GM21515 (cell line): ENCODE data around the gene SPDYE16.
"Not testable (repeated sequence)": the region's sequence is repeated elsewhere in the genome, so short reads cannot be mapped to it uniquely, and the experiment has no call there.

ENCODE experiments used
- ATAC-seq: cut with Tn5 transposase; IDR thresholded peaks from one replicate; pipeline ENCODE4 v1.9.1; 2021; ENCODE audit not compliant: unreplicated experiment

The SPDYE16 gene, protein sequence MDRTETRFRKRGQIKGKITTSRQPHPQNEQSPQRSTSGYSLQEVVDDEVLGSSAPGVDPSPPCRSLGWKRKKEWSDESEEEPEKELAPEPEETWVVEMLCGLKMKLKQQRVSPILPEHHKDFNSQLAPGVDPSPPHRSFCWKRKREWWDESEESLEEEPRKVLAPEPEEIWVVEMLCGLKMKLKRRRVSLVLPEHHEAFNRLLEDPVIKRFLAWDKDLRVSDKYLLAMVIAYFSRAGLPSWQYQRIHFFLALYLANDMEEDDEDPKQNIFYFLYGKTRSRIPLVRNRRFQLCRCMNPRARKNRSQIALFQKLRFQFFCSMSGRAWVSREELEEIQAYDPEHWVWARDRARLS

DNA sequence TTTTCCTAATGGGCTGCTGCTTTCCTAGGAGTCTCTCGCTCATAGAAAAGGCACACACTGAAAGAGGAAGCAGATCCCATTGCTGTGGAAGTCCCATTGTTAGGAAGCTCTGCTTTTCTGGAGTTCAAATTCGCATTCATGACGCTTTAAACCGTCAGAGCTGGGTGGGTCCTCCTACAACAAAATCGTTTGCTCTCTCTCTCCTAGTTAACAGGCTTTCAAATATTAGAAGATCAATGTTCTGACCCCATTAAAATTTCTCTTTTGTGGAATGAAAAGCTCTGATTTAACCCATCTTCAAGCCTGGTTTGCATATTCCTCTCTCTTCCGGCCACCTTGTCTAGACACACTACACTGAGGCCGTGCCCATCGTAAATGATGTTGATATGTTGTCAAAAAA lies at the start of gene SPDYE16:
SPDYE16 (minus strand) TSS at position 101 of the 400 bp plus-strand sequence. CDS start 1,838 bp downstream, outside the sequence.
- not testable (repeated sequence) for ATAC-seq

DNA sequence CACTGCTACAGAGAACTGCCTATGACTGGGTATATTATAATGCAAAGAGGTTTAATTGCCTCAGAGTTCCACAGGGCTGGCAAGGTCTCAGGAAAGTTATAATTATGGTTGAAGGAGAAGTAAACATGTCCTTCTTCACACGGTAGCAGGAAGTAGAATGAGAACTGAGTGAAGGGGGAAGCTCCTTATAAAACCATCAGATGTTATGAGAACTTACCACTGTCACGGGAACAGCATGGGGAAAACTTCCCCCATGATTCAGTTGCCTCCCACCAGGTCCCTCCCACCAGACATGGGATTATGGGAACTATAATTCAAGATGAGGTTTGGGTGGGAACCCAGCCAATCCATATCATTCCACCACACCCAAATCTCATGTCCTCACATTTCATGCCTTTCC lies 49.6 kb upstream of the SPDYE16 start:
- ATAC-seq: not testable (repeated sequence)

DNA sequence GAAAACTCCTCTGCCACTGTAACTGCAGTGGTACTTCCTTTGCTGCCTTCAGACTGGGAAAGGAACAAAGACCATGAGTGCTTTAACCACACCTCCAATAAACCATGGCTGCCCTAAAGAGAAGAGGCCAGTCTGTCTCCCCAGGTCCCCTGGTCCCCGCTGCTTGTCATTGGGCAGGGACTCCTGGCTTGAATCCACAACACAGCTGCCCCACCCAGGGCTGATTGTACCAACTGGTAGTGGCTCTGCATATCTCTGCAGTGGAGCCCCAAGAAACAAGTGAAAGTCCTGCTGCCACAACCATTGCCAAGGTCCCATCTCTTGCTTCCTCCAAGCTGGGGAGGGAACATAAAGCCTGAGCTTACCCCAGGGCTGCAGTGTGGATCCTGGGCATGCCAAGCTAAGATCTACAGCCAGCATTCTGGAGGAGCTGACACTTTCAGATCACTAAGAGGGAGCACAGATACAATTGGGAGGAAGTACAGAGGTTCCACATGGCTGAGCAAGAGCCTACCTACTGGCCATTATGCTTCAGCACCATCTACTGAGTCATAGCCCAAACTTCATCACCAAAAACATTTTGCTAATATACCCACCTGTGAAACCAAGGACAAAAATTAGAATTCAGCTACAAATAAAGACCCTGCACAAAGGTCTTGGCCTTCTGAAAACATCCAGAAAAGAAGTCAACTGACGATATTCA lies 48.7 kb upstream of the SPDYE16 start:
- peak; percentile 64 for ATAC-seq

DNA sequence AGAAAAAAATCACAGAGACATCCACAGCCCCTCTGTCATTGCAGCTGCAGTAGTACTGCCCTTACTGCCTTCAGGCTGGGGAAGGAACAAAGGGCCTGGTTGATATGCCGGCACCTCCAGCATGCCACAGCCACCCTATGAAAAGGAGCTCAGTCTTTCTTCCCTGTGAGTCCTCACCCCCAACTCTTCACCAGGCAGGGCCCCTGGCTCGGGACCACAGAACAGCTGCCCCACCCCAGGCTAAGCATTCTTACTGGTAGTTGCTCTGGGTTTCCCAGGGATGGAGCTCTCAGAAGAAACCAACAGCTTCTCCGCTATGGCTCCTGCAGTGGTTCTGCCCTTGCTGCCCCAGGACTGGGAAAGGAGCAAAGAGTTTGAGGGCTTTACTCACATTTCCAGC lies 47.9 kb upstream of the SPDYE16 start:
- not testable (repeated sequence) for ATAC-seq

DNA sequence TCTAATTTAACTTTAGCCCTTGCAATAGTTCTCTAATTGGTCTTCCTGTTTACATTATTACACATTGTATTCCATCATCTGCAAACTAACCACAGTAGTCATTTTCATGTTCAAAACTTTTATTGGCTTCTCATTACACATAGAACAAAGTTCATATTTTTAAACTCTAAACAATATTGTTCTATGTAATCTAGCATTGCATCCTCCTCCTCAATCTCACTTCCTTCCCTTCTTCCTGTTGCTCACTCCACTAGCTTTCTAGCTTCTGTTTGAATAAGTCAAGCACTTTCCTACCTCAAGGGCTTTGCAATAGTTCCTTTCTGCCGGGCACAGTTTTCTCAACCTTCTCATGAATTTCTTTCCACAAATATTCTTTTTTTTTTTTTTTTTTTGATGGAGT lies 45.5 kb upstream of the SPDYE16 start:
- not testable (repeated sequence) for ATAC-seq

DNA sequence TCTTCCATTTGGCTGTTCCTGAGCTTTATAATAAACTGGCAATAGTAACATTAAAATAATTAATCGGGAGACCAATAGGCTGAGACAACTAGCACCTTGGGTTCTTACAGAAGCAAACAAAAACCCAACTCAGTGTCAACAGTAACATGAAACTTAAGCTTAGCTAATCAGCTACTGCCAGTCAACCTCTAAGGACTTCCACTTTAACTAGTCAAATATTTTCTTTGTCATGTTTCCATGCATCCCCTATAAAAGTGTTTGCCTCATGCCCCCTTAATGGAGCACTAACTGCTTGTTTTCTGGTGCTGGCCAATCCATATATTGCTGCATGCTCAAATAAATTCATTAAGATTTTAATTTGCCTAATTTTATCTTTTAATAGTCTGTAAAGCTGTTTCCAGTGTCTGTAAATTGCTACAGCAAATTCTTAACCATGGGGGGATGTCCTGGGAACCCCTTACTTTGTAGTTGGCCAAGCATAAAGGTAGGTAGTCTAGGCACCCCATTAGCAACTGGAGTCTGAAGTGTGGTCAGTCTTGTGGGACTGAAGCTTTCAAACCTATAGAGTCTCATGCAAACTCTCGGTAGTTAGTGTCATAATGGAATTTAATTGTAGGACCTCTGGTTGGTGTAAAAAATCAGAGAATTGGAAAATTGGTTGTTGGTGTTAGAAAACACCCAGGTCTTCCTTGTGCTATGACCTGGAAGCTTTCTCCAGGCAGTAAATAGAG lies 43.7 kb upstream of the SPDYE16 start:
- not testable (repeated sequence) for ATAC-seq

DNA sequence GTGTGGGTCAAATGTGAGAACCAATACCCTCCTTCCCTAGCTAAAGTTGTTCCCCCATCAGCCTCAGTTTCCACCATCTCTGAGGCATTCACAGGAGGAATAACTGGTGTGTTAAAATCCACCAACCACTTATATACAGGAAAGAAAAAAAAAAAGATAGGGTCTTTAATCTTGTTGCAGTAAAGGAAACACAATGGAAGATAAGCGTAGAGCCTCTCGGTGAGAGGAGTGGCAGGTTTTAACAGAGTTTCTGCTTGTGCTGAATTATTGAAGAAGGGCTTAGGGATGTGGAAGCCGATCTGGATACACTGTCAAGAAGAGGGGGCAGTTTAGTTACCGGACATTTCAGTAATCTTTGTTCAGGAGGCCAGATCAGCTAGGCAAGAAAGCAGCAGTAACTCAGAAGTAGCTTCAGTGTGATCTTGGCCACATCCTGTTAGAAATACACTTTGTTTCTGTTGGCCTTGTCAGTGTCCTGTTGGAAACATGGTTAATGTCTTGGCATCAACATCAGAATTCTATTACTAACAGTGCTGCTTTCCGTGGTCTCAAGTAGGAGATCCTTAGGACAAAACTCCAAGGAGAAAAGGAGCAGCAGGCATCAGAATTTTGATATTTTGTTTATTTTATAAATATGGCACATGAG lies 40.7 kb upstream of the SPDYE16 start:
- not testable (repeated sequence) for ATAC-seq

DNA sequence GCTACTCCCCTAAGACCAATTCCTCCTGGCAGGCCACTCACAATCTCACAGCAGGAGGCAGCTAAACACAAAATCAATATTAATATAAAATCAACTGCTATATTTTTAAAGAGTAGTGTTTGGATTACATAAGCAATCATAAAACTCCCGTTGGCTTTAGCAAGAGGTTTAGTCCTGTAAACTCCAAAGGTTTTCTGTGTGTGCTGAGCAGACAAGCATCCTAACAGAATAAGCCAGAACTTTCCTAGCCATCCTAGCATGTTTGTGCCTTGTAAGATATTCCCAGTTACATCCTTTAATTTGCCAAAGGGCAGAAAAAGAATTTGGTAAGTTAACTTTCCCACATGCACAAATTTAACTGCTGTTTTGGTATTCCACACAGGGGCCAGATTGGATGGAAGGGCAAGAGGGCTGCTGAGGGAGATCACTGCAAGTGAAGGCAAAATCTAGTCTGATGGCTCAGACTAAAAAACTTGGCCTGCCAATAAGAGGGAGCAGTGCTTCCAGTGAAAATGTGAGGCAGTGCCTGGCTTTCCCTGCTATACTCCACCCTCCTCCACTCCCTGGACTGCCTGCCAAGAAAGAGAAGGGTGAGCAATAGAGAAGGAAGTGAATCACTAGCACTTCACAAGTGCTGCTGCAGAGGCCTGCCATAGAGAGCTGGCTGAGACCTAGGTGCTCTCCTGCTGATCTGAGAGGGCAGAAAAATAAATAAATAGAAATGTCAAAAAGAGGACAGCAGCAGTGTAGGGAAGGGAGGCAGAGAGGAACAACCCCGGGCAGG lies 39.9 kb upstream of the SPDYE16 start:
- ATAC-seq: not testable (repeated sequence)

DNA sequence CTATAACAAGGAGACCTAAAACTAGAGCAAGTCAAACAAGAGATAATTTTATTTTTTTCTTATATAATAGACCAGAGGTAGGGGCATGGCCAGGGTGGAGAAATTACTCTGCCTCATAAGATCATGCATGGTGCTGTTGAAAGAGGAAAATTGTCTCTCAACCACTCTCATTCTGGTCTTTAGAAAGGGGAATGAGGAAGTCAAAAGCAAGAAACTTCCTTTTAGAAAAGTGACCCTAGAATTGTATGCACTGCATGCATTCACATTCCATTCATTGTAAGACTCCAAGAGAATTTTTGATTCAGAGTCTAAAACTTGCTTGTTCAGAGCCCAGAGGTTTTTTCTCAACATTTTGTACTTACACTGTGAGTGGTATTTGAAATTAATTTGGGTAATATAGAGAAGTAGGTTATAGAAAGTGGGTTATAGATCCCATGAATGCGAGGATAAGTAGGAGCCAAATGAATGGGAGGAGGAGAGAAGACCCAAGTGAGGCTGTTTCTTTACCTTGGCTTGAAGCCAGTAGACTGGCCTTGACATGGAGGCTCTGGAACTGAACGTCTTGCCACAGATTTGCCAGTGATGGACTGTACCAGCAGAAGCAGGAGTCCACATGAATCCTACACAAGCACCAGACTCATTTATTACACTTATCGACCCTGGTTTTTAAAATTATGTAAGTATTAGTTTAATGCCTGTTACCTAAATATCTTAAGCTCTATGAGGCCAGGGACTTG lies 33.0 kb upstream of the SPDYE16 start:
- ATAC-seq: not testable (repeated sequence)

DNA sequence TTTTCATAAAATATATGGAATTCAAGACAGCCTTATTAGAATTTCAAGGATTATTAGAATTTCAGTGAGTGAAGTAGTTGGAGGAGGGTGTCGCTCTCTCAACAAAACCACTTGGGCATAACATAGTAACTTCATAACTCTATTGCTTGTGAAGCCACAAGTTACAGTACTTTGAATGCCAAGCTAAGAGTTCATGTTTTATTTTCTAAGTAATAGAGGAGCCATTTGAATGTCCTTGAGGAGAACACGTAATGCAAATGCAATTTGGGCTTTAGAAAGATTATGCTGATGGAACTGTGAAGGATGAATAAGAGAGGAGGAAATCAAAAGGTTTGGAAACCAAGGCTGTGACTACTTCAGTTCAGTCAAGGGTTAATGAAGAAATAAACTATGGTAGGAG lies 32.3 kb upstream of the SPDYE16 start:
- ATAC-seq: not testable (repeated sequence)

DNA sequence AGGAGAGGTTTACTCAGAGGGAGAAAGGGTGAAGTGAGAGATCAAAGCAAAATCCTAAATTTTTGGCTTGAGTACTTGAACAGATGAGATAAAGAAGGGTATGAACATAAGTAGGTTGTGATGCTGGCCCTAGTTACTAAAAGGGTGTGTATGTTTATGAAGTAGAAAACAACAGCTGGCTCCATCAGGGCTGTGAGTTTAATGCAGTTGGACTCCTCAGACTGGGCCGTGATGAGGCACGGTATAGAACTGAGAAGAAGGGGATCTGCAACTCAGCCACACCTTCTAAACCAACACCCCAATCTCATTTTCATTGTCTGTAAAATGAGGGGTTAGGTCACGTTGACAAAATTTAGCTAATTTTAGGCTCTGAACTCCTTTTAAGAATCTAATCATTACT lies 29.2 kb upstream of the SPDYE16 start:
- ATAC-seq: not testable (repeated sequence)

DNA sequence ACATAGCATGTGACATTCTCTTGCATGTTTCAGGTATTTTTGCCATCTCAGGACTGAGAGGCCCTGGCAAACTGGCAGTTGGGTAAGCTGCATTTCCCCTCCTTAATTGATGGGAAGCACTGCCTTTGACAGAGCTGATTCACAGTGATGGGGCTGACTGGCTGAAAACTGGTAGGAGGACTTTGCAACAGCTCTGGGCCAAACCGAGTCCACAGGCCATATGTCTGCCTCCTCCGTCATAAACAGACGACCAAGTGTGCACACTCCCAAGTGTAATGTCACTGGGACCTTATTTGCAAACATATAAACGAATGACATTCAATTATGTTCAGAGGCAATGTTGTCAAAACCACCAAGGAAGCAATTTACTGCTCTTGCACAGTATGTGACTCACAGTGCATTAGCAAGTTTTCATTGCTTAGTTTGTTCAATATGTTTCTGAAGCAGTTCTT lies 27.3 kb upstream of the SPDYE16 start:
- ATAC-seq: not testable (repeated sequence)

DNA sequence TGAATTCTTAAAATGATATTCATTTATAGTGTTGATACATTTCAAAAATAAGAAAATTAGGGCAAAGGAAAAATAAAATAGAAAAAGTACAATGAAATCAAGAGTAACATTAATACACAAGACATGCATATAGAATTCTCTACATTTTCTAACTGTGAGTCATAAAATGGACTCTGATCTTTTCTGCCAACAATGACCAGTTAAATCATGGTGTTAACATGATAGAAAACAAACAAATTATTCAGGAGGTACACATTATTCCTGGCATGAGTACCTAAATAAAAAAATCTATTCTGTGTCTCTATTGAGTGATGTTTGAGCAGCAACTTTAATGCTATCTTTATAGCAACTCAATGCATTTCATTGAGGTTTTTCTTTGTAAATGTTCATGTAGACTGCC lies 25.6 kb upstream of the SPDYE16 start:
- not testable (repeated sequence) for ATAC-seq

DNA sequence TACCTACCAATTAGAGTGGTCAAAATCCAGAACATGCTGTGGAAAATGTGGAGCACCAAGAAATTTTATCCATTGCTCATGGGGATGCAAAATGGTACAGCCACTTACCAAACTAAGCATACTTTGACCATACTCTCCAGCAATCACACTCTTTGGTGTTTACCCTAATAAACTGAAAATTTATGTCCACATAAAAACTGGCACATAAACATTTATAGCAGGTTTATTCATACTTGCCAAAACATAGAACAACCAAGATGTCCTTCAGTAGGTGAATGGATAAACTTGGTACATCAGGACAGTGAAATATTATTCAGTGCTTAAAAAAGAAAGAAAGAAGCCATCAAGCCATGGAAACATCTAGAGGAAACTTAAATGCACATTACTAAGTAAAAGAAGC lies 24.7 kb upstream of the SPDYE16 start:
- not testable (repeated sequence) for ATAC-seq

DNA sequence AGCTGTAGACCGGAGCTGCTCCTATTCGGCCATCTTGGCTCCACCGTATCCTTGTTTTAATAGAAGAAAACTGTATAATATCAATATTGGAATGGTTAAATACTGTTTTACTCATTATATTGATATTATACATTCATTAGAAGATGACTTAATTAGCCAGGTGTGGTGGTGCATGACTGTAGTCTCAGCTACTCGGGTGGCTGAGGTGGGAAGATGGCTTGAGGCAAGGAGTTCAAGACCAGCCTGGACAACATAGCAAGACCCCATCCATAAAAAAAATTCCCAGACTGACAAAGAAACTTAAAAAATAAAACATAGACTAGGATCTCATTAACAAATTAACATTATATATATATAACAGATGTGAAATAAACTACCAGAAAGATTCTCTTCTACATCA lies 24.2 kb upstream of the SPDYE16 start:
- not testable (repeated sequence) for ATAC-seq

DNA sequence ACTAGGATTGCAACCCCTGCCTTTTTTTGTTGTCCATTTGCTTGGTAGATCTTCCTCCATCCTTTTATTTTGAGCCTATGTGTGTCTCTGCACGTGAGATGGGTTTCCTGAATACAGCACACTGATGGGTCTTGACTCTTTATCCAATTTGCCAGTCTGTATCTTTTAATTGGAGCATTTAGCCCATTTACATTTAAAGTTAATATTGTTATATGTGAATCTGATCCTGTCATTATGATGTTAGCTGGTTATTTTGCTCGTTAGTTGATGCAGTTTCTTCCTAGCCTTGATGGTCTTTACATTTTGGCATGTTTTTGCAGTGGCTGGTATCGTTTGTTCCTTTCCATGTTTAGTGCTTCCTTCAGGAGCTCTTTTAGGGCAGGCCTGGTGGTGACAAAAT lies 21.9 kb upstream of the SPDYE16 start:
- not testable (repeated sequence) for ATAC-seq

DNA sequence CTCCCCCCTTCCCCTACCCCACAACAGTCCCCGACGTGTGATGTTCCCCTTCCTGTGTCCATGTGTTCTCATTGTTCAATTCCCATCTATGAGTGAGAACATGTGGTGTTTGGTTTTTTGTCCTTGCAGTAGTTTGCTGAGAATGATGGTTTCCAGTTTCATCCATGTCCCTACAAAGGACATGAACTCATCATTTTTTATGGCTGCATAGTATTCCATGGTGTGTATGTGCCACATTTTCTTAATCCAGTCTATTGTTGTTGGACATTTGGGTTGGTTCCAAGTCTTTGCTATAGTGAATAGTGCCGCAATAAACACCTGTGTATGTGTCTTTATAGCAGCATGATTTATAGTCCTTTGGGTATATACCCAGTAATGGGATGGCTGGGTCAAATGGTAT lies 18.2 kb upstream of the SPDYE16 start:
- ATAC-seq: not testable (repeated sequence)

DNA sequence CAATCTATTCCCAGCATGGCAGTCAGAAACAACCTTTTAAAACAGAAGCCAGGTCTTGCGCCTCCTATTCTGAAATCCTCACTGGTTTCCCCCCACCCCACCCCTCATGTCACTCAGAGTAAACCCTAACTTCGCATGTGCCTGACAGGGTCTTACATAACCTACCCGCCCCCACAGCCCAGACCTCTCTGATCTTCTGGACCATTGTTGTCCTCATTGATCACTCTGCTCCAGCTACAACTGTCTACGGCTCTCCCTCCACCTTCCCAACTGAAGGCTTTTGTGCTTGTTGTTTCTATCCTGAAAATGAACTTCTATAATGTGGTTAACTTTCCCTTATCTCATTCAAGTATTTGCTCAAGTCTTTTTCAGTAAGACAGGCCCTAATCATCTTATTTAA lies 17.1 kb upstream of the SPDYE16 start:
- ATAC-seq: not testable (repeated sequence)

DNA sequence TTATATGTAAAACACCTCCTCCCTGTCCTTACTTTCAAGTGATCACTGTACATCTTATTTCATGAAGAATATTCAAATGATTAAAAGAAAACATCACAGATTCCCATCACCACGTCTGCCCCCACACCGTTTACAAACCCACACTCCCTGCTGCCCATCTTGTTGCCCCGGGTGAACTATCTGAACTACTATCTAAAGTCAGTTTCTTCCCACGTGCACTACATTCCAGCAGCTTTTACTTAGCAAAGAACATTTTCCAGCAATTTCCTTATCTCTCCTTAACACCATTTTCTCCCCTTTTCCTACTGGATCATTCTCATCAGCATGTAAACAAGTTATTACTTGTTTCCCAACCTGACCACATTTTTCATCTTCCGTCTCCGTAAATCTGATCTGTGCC lies 16.6 kb upstream of the SPDYE16 start:
- not testable (repeated sequence) for ATAC-seq
